Endothelial cell of umbilical vein (primary cell): ENCODE data around the gene GNAO1. TPM values are rescaled to one million over a fixed set of nuclear protein-coding genes. Genes with fewer than 3 reads are reported as not detected.

Source experiments
- BruUV-seq: library from RNA; stranded (reverse); fragments of 400-500 nt; replicated peaks from 2 replicates; lab custom pipeline; 2021; lab: Mats Ljungman, UMichigan
- CTCF ChIA-PET: fragments of 300-600, 350-600 bp; sonication (Branson Sonifier 250); formaldehyde crosslinking; loops from one replicate; lab custom pipeline; 2021; ENCODE audit warnings: antibody characterized with exemption, inconsistent platforms; lab: Charles Lee
- POLR2A ChIA-PET: fragments of 300-600, 350-600 bp; sonication (Branson Sonifier 250); formaldehyde crosslinking; loops from one replicate; lab custom pipeline; 2021; ENCODE audit warnings: antibody characterized with exemption, inconsistent platforms; lab: Charles Lee
- DNase-seq: peaks from one replicate; pipeline ENCODE4 v3.0.0-alpha.2; 2011; ENCODE audit warnings: low read depth, low spot score
- FAIRE-seq: peaks from 2 replicates; lab custom pipeline; 2011; peaks lifted over from hg19 to GRCh38; lab: Jason Lieb, UNC
- H2AFZ ChIP-seq: 2 replicates; pipeline ENCODE4 v1.6.0; 2012; ENCODE audit warnings: low read depth, low read length, control low read depth, inconsistent platforms
- H3K27ac ChIP-seq: 2 replicates; pipeline ENCODE4 v1.5.1; 2011; ENCODE audit warnings: low read depth, mild to moderate bottlenecking, control low read depth, low read length, moderate library complexity; ENCODE audit not compliant: insufficient read depth
- H3K27me3 ChIP-seq, 2 experiments: 2 replicates each; pipeline versions ENCODE4 v1.6.0 to v1.6.1; 2011; ENCODE audit warnings: low read length in 2 of 2, mixed read lengths in 1 of 2; ENCODE audit not compliant: control insufficient read depth in 2 of 2, insufficient read depth in 2 of 2
- H3K36me3 ChIP-seq, 2 experiments: 2 replicates in 1 of 2; 3 replicates in 1 of 2; pipeline ENCODE4 v1.5.1; 2011; ENCODE audit warnings: low read length in 2 of 2, mild to moderate bottlenecking in 1 of 2, moderate library complexity in 1 of 2; ENCODE audit not compliant: control insufficient read depth in 2 of 2, insufficient read depth in 2 of 2; ENCODE audit errors: extremely low read depth in 1 of 2
- H3K4me1 ChIP-seq: 3 replicates; pipeline ENCODE4 v1.5.1; 2011; ENCODE audit warnings: mild to moderate bottlenecking, low read length; ENCODE audit not compliant: control insufficient read depth, insufficient read depth; ENCODE audit errors: extremely low read depth
- H3K4me2 ChIP-seq: 2 replicates; pipeline ENCODE4 v1.6.1; 2011; ENCODE audit warnings: low read length, control low read depth, mixed read lengths; ENCODE audit not compliant: insufficient read depth
- H3K4me3 ChIP-seq, 3 experiments: fragments of 200-600 bp in 1 of 3; sonication (generic), shearing (Covaris generic) in 1 of 3; replicated peaks in 1 of 3; 2 replicates each; pipeline ENCODE4 v1.5.1; 2011 to 2016; ENCODE audit warnings: control low read depth in 3 of 3, low read length in 3 of 3, mild to moderate bottlenecking in 2 of 3, inconsistent platforms in 1 of 3, low read depth in 1 of 3, moderate library complexity in 1 of 3; ENCODE audit not compliant: insufficient read depth in 1 of 3
- H3K79me2 ChIP-seq: 2 replicates; pipeline ENCODE4 v1.6.0; 2012; ENCODE audit warnings: low read length, inconsistent platforms; ENCODE audit not compliant: control insufficient read depth, insufficient read depth
- H3K9ac ChIP-seq: replicated peaks from 2 replicates; pipeline ENCODE3; 2011; ENCODE audit warnings: low read length, control low read depth; ENCODE audit not compliant: insufficient read depth; ENCODE audit errors: extremely low read depth
- H3K9me1 ChIP-seq: replicated peaks from 3 replicates; pipeline ENCODE4 v1.6.0; 2011; ENCODE audit warnings: mild to moderate bottlenecking, low read length; ENCODE audit not compliant: control insufficient read depth, insufficient read depth; ENCODE audit errors: extremely low read depth
- H3K9me3 ChIP-seq: replicated peaks from 2 replicates; pipeline ENCODE4 v1.5.1; 2012; ENCODE audit warnings: low read length, inconsistent platforms; ENCODE audit not compliant: control insufficient read depth, insufficient read depth
- H4K20me1 ChIP-seq: replicated peaks from 2 replicates; pipeline ENCODE3; 2011; ENCODE audit warnings: mild to moderate bottlenecking, low read length; ENCODE audit not compliant: control insufficient read depth, insufficient read depth; ENCODE audit errors: extremely low read depth
- EZH2 ChIP-seq: IDR thresholded peaks from 2 replicates; pipeline ENCODE4 v1.6.1; 2012; ENCODE audit warnings: borderline replicate concordance, low read depth, mild to moderate bottlenecking, moderate library complexity, low read length, inconsistent platforms; ENCODE audit not compliant: severe bottlenecking
- FOS ChIP-seq: IDR thresholded peaks from 2 replicates; pipeline ENCODE4 v1.6.1; 2011; ENCODE audit warnings: mild to moderate bottlenecking, low read length, moderate library complexity, borderline replicate concordance; ENCODE audit not compliant: insufficient read depth
- GATA2 ChIP-seq: IDR thresholded peaks from 2 replicates; pipeline ENCODE4 v1.7.0; 2011; ENCODE audit warnings: low read depth, mild to moderate bottlenecking, moderate library complexity, mixed read lengths, low read length; ENCODE audit not compliant: insufficient read length, insufficient read depth
- JUN ChIP-seq: IDR thresholded peaks from 2 replicates; pipeline ENCODE4 v1.6.1; 2011; ENCODE audit warnings: borderline replicate concordance, low read depth; ENCODE audit not compliant: insufficient read length, insufficient read depth
- MYC ChIP-seq: IDR thresholded peaks from one replicate; pipeline ENCODE4 v1.6.1; 2011; ENCODE audit warnings: mild to moderate bottlenecking, low read depth, low read length
- POLR2A ChIP-seq: IDR thresholded peaks from 2 replicates; pipeline ENCODE4 v1.6.1; 2012; ENCODE audit warnings: low read depth, mild to moderate bottlenecking, control low read depth, low read length
- POLR2AphosphoS5 ChIP-seq: IDR thresholded peaks from 2 replicates; pipeline ENCODE4 v1.6.1; 2012; ENCODE audit warnings: low read depth, mild to moderate bottlenecking, control low read depth, low read length, moderate library complexity; ENCODE audit not compliant: insufficient read depth
- dilution Hi-C: fragments of 300-500 bp; cut with MboI; formaldehyde crosslinking; loops from one replicate; pipeline ENCODE4 v1.15.0; 2019; ENCODE audit warnings: low sequenced_read_pairs; ENCODE audit not compliant: extremely low pct_ligation_motif_present
- intact Hi-C: fragments of 100-400 bp; cut with micrococcal nuclease; formaldehyde crosslinking; loops from one replicate; pipeline ENCODE4 v1.10.0; 2022
- polyA plus RNA-seq, 4 experiments: library from polyadenylated mRNA; depleted of rRNA in 3 of 4; stranded (reverse) in 3 of 4; unstranded in 1 of 4; fragments of >200 nt; gene quantifications; 2 replicates each; pipeline versions ENCODE4 v1.2.1 to v1.2.3, GENCODE V29; 2011 to 2012; ENCODE audit warnings: missing spikeins in 1 of 4
- total RNA-seq: library from RNA; stranded (reverse); gene quantifications from 2 replicates; pipeline ENCODE4 v1.2.3, GENCODE V29; 2021
- TF ChIP-seq, protein P1 (sequence below): IDR thresholded peaks from 2 replicates; pipeline ENCODE4 v1.6.1; 2011; ENCODE audit not compliant: insufficient read depth, insufficient read length
- TF ChIP-seq, protein P2 (sequence below), 2 donors: IDR thresholded peaks; 1 replicate in 1 of 2; 2 replicates in 1 of 2; pipeline ENCODE4 v1.5.1; 2011; ENCODE audit warnings: low read length in 2 of 2, mild to moderate bottlenecking in 2 of 2, moderate library complexity in 2 of 2, control low read depth in 1 of 2, inconsistent platforms in 1 of 2, low read depth in 1 of 2; ENCODE audit not compliant: insufficient read depth in 1 of 2; ENCODE audit errors: extremely low read depth in 1 of 2

The GNAO1 gene
- total and polyA plus RNA-seq, 2 donors (not counting 3 experiments of a cell fraction or from before 2014, with no cell fraction given), result not detected

DNA sequence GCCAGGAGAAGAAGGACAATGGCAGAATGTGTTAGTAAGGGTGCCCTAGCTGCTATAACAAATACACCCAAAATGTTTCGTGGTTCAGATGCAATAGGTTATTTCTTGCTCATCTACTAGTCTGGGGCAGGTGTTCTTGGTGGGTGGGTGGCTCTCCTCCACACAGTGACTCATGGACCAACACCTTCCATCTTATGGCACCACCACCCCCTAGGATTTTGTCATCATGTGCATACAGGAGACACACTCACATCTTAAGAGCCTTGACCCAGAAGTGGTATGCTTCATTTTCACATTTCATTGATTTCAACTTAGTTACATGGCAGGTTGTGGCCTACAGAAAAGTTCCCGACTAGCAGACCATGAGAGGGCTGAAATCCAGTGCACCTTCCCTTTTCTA lies 119.4 kb downstream of the GNAO1 start:
- no peak overlapping the region for H2AFZ ChIP-seq
- dilution Hi-C loops, result no loop called here

More for the DNA sequence above, 119.4 kb downstream of the GNAO1 start:
- ChIA-PET CTCF (interaction anchor here (0.6 to 4.5 kb wide), 4 partner anchors 8 to 391 kb away, joined by 4 to 41 read pairs (median 6); no protein-coding TSS in a partner anchor), POLR2A (no interaction called here)
- no peak overlapping the region for H3K4me3 ChIP-seq
- BruUV-seq, result no TSS peak
- H3K36me3 ChIP-seq, result no peaks in the 10 kb centered on the region
- no peak overlapping the region for H3K4me2 ChIP-seq
- H4K20me1 ChIP-seq, result no peaks in the 10 kb centered on the region
- no peak overlapping the region for H3K9ac ChIP-seq
- no peaks in the 10 kb centered on the region for H3K79me2 ChIP-seq
- no peaks in the 10 kb centered on the region for H3K4me1 ChIP-seq
- H3K27me3 ChIP-seq, result no peaks in the 10 kb centered on the region
- H3K9me3 ChIP-seq, result no peaks in the 10 kb centered on the region
- no peak for DNase-seq
- no peak for FAIRE-seq
- no peak overlapping the region for H3K27ac ChIP-seq
- no peak for TF ChIP-seq MYC
- no peak for TF ChIP-seq EZH2
- TF ChIP-seq GATA2, result no peak
- TF ChIP-seq FOS, result no peak
- no peak for TF ChIP-seq POLR2AphosphoS5
- TF ChIP-seq, protein P1, sequence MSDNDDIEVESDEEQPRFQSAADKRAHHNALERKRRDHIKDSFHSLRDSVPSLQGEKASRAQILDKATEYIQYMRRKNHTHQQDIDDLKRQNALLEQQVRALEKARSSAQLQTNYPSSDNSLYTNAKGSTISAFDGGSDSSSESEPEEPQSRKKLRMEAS, result no peak
- TF ChIP-seq JUN, result no peak
- TF ChIP-seq, protein P2, sequence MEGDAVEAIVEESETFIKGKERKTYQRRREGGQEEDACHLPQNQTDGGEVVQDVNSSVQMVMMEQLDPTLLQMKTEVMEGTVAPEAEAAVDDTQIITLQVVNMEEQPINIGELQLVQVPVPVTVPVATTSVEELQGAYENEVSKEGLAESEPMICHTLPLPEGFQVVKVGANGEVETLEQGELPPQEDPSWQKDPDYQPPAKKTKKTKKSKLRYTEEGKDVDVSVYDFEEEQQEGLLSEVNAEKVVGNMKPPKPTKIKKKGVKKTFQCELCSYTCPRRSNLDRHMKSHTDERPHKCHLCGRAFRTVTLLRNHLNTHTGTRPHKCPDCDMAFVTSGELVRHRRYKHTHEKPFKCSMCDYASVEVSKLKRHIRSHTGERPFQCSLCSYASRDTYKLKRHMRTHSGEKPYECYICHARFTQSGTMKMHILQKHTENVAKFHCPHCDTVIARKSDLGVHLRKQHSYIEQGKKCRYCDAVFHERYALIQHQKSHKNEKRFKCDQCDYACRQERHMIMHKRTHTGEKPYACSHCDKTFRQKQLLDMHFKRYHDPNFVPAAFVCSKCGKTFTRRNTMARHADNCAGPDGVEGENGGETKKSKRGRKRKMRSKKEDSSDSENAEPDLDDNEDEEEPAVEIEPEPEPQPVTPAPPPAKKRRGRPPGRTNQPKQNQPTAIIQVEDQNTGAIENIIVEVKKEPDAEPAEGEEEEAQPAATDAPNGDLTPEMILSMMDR (IDR thresholded peaks at IDR 0.05; ENCODE audit: extremely low read depth in 1 of 2, insufficient read depth in 1 of 2, low read depth in 1 of 2, low read length in 2 of 2), result no peak
- TF ChIP-seq POLR2A, result no peak
- intact Hi-C loops, result loop anchor here (10.0 kb wide), 3 partner anchors 116 to 466 kb away; partner anchors contain the start of gene GNAO1
- H3K9me1 ChIP-seq, result no peaks in the 10 kb centered on the region
